Neural cell (in vitro differentiated cells): ENCODE results near the gene CARD9. TPM values are rescaled to one million over a fixed set of nuclear protein-coding genes. Genes with fewer than 3 reads are reported as not detected.

ENCODE experiments used
- H2AFZ ChIP-seq: fragments of 200-600, 300-800 bp; sonication (generic), shearing (Covaris generic); 2 replicates; pipeline ENCODE4 v1.6.0; 2014; ENCODE audit warnings: low read depth, mild to moderate bottlenecking, antibody characterized with exemption, low read length, moderate library complexity
- H3F3A ChIP-seq: fragments of 200-600 bp; shearing (Covaris generic); 2 replicates; pipeline ENCODE4 v1.6.1; 2016; ENCODE audit warnings: mild to moderate bottlenecking, moderate library complexity, mixed read lengths, antibody characterized with exemption, low read length; ENCODE audit not compliant: insufficient read depth, poor library complexity, severe bottlenecking
- H3K27ac ChIP-seq: fragments of 200-600, 300-800 bp; sonication (generic), shearing (Covaris generic); 2 replicates; pipeline ENCODE4 v1.5.1; 2014; ENCODE audit warnings: mild to moderate bottlenecking, low read length, moderate library complexity
- H3K27me3 ChIP-seq: fragments of 300-800, 200-600 bp; sonication (generic), shearing (Covaris generic); 2 replicates; pipeline ENCODE4 v1.6.0; 2014; ENCODE audit warnings: mild to moderate bottlenecking, low read depth, low read length, moderate library complexity; ENCODE audit not compliant: insufficient read depth
- H3K36me3 ChIP-seq: fragments of 300-800, 200-600 bp; sonication (generic), shearing (Covaris generic); 2 replicates; pipeline ENCODE4 v1.5.1; 2014; ENCODE audit warnings: mild to moderate bottlenecking, antibody characterized with exemption, low read length, moderate library complexity; ENCODE audit not compliant: insufficient read depth
- H3K4me2 ChIP-seq: fragments of 300-800, 200-600 bp; sonication (generic), shearing (Covaris generic); 2 replicates; pipeline ENCODE4 v1.6.0; 2014; ENCODE audit warnings: mild to moderate bottlenecking, low read length
- H3K4me3 ChIP-seq: fragments of 300-800, 200-600 bp; sonication (generic), shearing (Covaris generic); 2 replicates; pipeline ENCODE4 v1.5.1; 2014; ENCODE audit warnings: mild to moderate bottlenecking, low read length, moderate library complexity
- H3K79me2 ChIP-seq: fragments of 200-600 bp; shearing (Covaris generic); replicated peaks from 2 replicates; pipeline ENCODE4 v1.6.0; 2014; ENCODE audit warnings: mild to moderate bottlenecking, low read length, moderate library complexity; ENCODE audit not compliant: insufficient read depth
- H3K9ac ChIP-seq: fragments of 300-800, 200-600 bp; sonication (generic), shearing (Covaris generic); 2 replicates; pipeline ENCODE4 v1.6.1; 2016; ENCODE audit warnings: mild to moderate bottlenecking, low read length, mixed read lengths
- H3K9me2 ChIP-seq: fragments of 200-600 bp; shearing (Covaris generic); 2 replicates; pipeline ENCODE4 v1.6.1; 2016; ENCODE audit warnings: mild to moderate bottlenecking, low read length, mixed read lengths; ENCODE audit not compliant: insufficient read depth
- H3K9me3 ChIP-seq: fragments of 200-600, 300-800 bp; sonication (generic), shearing (Covaris generic); 2 replicates; pipeline ENCODE4 v1.6.1; 2016; ENCODE audit warnings: mild to moderate bottlenecking, mixed run types, low read length, moderate library complexity, mixed read lengths
- H4K20me1 ChIP-seq: fragments of 200-600 bp; shearing (Covaris generic); 2 replicates; pipeline ENCODE4 v1.6.1; 2016; ENCODE audit warnings: mild to moderate bottlenecking, mixed run types; ENCODE audit not compliant: insufficient read depth
- EP300 ChIP-seq: fragments of 450-650 bp; conservative IDR thresholded peaks from 2 replicates; pipeline ENCODE4 v1.6.1; 2014; ENCODE audit warnings: antibody characterized with exemption, mild to moderate bottlenecking, moderate library complexity; ENCODE audit not compliant: poor library complexity, severe bottlenecking
- EZH2 ChIP-seq: fragments of 200-600, 300-800 bp; shearing (Covaris generic), sonication (generic); IDR thresholded peaks from 2 replicates; pipeline ENCODE4 v1.6.1; 2014; ENCODE audit warnings: antibody characterized with exemption, low read length, borderline replicate concordance, mild to moderate bottlenecking; ENCODE audit not compliant: insufficient read depth, poor library complexity, severe bottlenecking
- MXI1 ChIP-seq: fragments of 450-650 bp; conservative IDR thresholded peaks from 2 replicates; pipeline ENCODE4 v1.6.1; 2014; ENCODE audit warnings: antibody characterized with exemption, mild to moderate bottlenecking; ENCODE audit not compliant: poor library complexity, severe bottlenecking
- POLR2AphosphoS5 ChIP-seq: IDR thresholded peaks from 2 replicates; pipeline ENCODE4 v1.6.1; 2012
- RAD21 ChIP-seq: fragments of 450-650 bp; conservative IDR thresholded peaks from 2 replicates; pipeline ENCODE4 v1.6.1; 2014; ENCODE audit warnings: antibody characterized with exemption, mild to moderate bottlenecking, moderate library complexity
- SMC3 ChIP-seq: fragments of 450-650 bp; conservative IDR thresholded peaks from 2 replicates; pipeline ENCODE4 v1.6.1; 2014; ENCODE audit warnings: antibody characterized with exemption, mild to moderate bottlenecking, moderate library complexity; ENCODE audit not compliant: poor library complexity
- TAF1 ChIP-seq: IDR thresholded peaks from 2 replicates; pipeline ENCODE4 v1.6.1; 2012; ENCODE audit warnings: low read depth
- polyA plus RNA-seq: library from polyadenylated mRNA; depleted of rRNA; stranded (reverse); fragments of >200 nt; gene quantifications from 2 replicates; pipeline ENCODE4 v1.2.3, GENCODE V29; 2014
- TF ChIP-seq, protein P1 (sequence below): fragments of 450-650 bp; IDR thresholded peaks from 2 replicates; pipeline ENCODE4 v1.5.1; 2014; ENCODE audit warnings: antibody characterized with exemption, mild to moderate bottlenecking, moderate library complexity; ENCODE audit not compliant: poor library complexity, severe bottlenecking
- TF ChIP-seq, protein P2 (sequence below): IDR thresholded peaks from 2 replicates; pipeline ENCODE4 v1.6.1; 2012; ENCODE audit warnings: borderline replicate concordance

The CARD9 gene
- polyA plus RNA-seq, 1 donor from 2014 or later = 0.77 TPM

GRCh38 chr9:136348691-136349090, 24.8 kb downstream of the CARD9 start:
- Histone ChIP-seq H3K9me3 (no peaks in the 10 kb centered on the region), H3K9ac (no peak overlapping the region), H3K36me3 (no peaks in the 10 kb centered on the region)

GRCh38 chr9:136347472-136348256, 25.8 kb downstream of the CARD9 start:
- Histone ChIP-seq H3K4me2 (no peak overlapping the region), H2AFZ (no peak overlapping the region), H3K27ac (no peak overlapping the region), H3K27me3 (no peaks in the 10 kb centered on the region), H3K36me3 (no peaks in the 10 kb centered on the region), H3K9me3 (no peaks in the 10 kb centered on the region), H3K9me2 (no peaks in the 10 kb centered on the region), H4K20me1 (no peaks in the 10 kb centered on the region), H3F3A (no peaks in the 10 kb centered on the region), H3K79me2 (no peaks in the 10 kb centered on the region), H3K9ac (no peak overlapping the region), H3K4me3 (no peak overlapping the region)
- TF ChIP-seq TAF1 (no peak), POLR2AphosphoS5 (no peak), EP300 (no peak), MXI1 (no peak), SMC3 (no peak), RAD21 (no peak), EZH2 (no peak)
- TF ChIP-seq, protein P1, sequence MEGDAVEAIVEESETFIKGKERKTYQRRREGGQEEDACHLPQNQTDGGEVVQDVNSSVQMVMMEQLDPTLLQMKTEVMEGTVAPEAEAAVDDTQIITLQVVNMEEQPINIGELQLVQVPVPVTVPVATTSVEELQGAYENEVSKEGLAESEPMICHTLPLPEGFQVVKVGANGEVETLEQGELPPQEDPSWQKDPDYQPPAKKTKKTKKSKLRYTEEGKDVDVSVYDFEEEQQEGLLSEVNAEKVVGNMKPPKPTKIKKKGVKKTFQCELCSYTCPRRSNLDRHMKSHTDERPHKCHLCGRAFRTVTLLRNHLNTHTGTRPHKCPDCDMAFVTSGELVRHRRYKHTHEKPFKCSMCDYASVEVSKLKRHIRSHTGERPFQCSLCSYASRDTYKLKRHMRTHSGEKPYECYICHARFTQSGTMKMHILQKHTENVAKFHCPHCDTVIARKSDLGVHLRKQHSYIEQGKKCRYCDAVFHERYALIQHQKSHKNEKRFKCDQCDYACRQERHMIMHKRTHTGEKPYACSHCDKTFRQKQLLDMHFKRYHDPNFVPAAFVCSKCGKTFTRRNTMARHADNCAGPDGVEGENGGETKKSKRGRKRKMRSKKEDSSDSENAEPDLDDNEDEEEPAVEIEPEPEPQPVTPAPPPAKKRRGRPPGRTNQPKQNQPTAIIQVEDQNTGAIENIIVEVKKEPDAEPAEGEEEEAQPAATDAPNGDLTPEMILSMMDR = no peak
- TF ChIP-seq, protein P2, sequence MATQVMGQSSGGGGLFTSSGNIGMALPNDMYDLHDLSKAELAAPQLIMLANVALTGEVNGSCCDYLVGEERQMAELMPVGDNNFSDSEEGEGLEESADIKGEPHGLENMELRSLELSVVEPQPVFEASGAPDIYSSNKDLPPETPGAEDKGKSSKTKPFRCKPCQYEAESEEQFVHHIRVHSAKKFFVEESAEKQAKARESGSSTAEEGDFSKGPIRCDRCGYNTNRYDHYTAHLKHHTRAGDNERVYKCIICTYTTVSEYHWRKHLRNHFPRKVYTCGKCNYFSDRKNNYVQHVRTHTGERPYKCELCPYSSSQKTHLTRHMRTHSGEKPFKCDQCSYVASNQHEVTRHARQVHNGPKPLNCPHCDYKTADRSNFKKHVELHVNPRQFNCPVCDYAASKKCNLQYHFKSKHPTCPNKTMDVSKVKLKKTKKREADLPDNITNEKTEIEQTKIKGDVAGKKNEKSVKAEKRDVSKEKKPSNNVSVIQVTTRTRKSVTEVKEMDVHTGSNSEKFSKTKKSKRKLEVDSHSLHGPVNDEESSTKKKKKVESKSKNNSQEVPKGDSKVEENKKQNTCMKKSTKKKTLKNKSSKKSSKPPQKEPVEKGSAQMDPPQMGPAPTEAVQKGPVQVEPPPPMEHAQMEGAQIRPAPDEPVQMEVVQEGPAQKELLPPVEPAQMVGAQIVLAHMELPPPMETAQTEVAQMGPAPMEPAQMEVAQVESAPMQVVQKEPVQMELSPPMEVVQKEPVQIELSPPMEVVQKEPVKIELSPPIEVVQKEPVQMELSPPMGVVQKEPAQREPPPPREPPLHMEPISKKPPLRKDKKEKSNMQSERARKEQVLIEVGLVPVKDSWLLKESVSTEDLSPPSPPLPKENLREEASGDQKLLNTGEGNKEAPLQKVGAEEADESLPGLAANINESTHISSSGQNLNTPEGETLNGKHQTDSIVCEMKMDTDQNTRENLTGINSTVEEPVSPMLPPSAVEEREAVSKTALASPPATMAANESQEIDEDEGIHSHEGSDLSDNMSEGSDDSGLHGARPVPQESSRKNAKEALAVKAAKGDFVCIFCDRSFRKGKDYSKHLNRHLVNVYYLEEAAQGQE = no peak

More at GRCh38 chr9:136348691-136349090, 24.8 kb downstream of the CARD9 start:
- H3K9me2 ChIP-seq = no peaks in the 10 kb centered on the region
- H3K4me2 ChIP-seq = no peak overlapping the region
- H4K20me1 ChIP-seq = no peaks in the 10 kb centered on the region
- TF ChIP-seq SMC3 (no peak), RAD21 (no peak), MXI1 (no peak), EP300 (no peak), POLR2AphosphoS5 (no peak), TAF1 (no peak), EZH2 (no peak)
- TF ChIP-seq, protein P1 = no peak
- TF ChIP-seq, protein P2 = no peak
- H2AFZ ChIP-seq = no peak overlapping the region
- no peaks in the 10 kb centered on the region for H3K27me3 ChIP-seq
- H3K4me3 ChIP-seq = no peak overlapping the region
- no peaks in the 10 kb centered on the region for H3K79me2 ChIP-seq
- H3K27ac ChIP-seq = no peak overlapping the region
- H3F3A ChIP-seq = no peaks in the 10 kb centered on the region
